SK-N-SH (cell line): ENCODE measurements around the gene KMT2E. TPM values are rescaled to one million over a fixed set of nuclear protein-coding genes. Genes with fewer than 3 reads are reported as not detected.
A peak's percentile ranks its signal among the peaks of the same experiment; 100 is the strongest.

ENCODE experiments used
- CTCF ChIA-PET: fragments of 300-600, 350-600 bp; formaldehyde crosslinking; extraction: SDS; loops from one replicate; lab custom pipeline; 2021; lab: Yijun Ruan, JAX
- POLR2A ChIA-PET: fragments of 350-600 bp; sonication (Branson Sonifier 250); formaldehyde crosslinking; extraction: SDS; loops from one replicate; lab custom pipeline; 2020; ENCODE audit warnings: antibody characterized with exemption, inconsistent platforms; lab: Yijun Ruan, JAX
- DNase-seq: peaks from one replicate; pipeline ENCODE4 v3.0.0; 2012
- H2AFZ ChIP-seq: fragments of 200-600 bp; sonication (generic); 2 replicates; pipeline ENCODE4 v1.8.1; 2016; ENCODE audit warnings: antibody characterized with exemption, mild to moderate bottlenecking, low read depth
- H3F3A ChIP-seq: fragments of 200-600 bp; sonication (generic); replicated peaks from 2 replicates; pipeline ENCODE3; 2016; ENCODE audit warnings: antibody characterized with exemption, mild to moderate bottlenecking; ENCODE audit not compliant: insufficient read depth
- H3K27ac ChIP-seq, 2 experiments: fragments of 200-500 bp in 1 of 2; fragments of 200-600 bp in 1 of 2; sonication (Bioruptor generic) in 1 of 2; sonication (generic), shearing (Covaris generic) in 1 of 2; 2 replicates each; pipeline versions ENCODE4 v1.5.1 to v1.6.1; 2014 to 2016; ENCODE audit warnings: low read depth in 2 of 2, inconsistent platforms in 1 of 2, low read length in 1 of 2, mild to moderate bottlenecking in 1 of 2, mixed read lengths in 1 of 2
- H3K27me3 ChIP-seq: fragments of 200-600 bp; sonication (generic), shearing (Covaris generic); 2 replicates; pipeline ENCODE4 v1.6.1; 2016; ENCODE audit warnings: mixed run types; ENCODE audit not compliant: insufficient read depth
- H3K36me3 ChIP-seq, 2 experiments: fragments of 200-500 bp in 1 of 2; fragments of 200-600 bp in 1 of 2; sonication (Bioruptor generic) in 1 of 2; sonication (generic) in 1 of 2; replicated peaks in 1 of 2; 2 replicates each; pipeline versions ENCODE3 to v1.5.1; 2014 to 2016; ENCODE audit warnings: low read length in 1 of 2, mild to moderate bottlenecking in 1 of 2; ENCODE audit not compliant: insufficient read depth in 2 of 2, control insufficient read depth in 1 of 2
- H3K4me1 ChIP-seq, 2 experiments: fragments of 200-500 bp in 1 of 2; fragments of 200-600 bp in 1 of 2; sonication (Bioruptor generic) in 1 of 2; sonication (generic), shearing (Covaris generic) in 1 of 2; 2 replicates each; pipeline versions ENCODE4 v1.5.1 to v1.6.1; 2014 to 2016; ENCODE audit warnings: low read depth in 1 of 2, low read length in 1 of 2, mixed run types in 1 of 2; ENCODE audit not compliant: insufficient read depth in 2 of 2, control insufficient read depth in 1 of 2
- H3K4me2 ChIP-seq: fragments of 200-600 bp; sonication (generic), shearing (Covaris generic); 2 replicates; pipeline ENCODE4 v1.6.1; 2017; ENCODE audit warnings: mixed run types
- H3K4me3 ChIP-seq, 2 experiments: fragments of 200-500 bp in 1 of 2; fragments of 200-600 bp in 1 of 2; sonication (Bioruptor generic) in 1 of 2; sonication (generic), shearing (Covaris generic) in 1 of 2; 2 replicates each; pipeline versions ENCODE4 v1.5.1 to v1.8.1; 2014 to 2016; ENCODE audit warnings: low read depth in 2 of 2, inconsistent platforms in 1 of 2, low read length in 1 of 2, mild to moderate bottlenecking in 1 of 2, mixed read lengths in 1 of 2, moderate library complexity in 1 of 2
- H3K79me2 ChIP-seq: fragments of 200-600 bp; sonication (generic); 2 replicates; pipeline ENCODE4 v1.8.1; 2017; ENCODE audit warnings: mild to moderate bottlenecking; ENCODE audit not compliant: insufficient read depth
- H3K9ac ChIP-seq: fragments of 200-600 bp; sonication (generic); 2 replicates; pipeline ENCODE4 v1.6.1; 2017; ENCODE audit warnings: mixed run types
- H3K9me2 ChIP-seq: fragments of 200-600 bp; sonication (generic); 2 replicates; pipeline ENCODE4 v1.6.1; 2017; ENCODE audit warnings: mixed run types
- H3K9me3 ChIP-seq: fragments of 200-600 bp; sonication (generic); 2 replicates; pipeline ENCODE4 v1.6.1; 2017; ENCODE audit warnings: mixed run types, mild to moderate bottlenecking, moderate library complexity
- H4K20me1 ChIP-seq: fragments of 200-600 bp; sonication (generic); 2 replicates; pipeline ENCODE4 v1.6.1; 2017; ENCODE audit warnings: mild to moderate bottlenecking, mixed run types; ENCODE audit not compliant: insufficient read depth
- CHD2 ChIP-seq: fragments of 150-350 bp; IDR thresholded peaks from 2 replicates; pipeline ENCODE4 v1.6.1; 2018; ENCODE audit warnings: low read length; ENCODE audit not compliant: partially characterized antibody
- ELF1 ChIP-seq: IDR thresholded peaks from 2 replicates; pipeline ENCODE4 v1.4.0; 2012
- EP300 ChIP-seq, 2 experiments: IDR thresholded peaks; 2 replicates each; pipeline versions ENCODE4 v1.4.0 to v1.6.1; 2012; ENCODE audit warnings: borderline replicate concordance in 1 of 2, low read depth in 1 of 2, low read length in 1 of 2
- EZH2phosphoT487 ChIP-seq: fragments of 200-600 bp; sonication (generic); IDR thresholded peaks from 2 replicates; pipeline ENCODE4 v1.6.1; 2017; ENCODE audit warnings: low read depth, mixed run types, mild to moderate bottlenecking, antibody characterized with exemption, moderate library complexity, borderline replicate concordance
- FOSL2 ChIP-seq: IDR thresholded peaks from 2 replicates; pipeline ENCODE4 v1.4.0; 2012; ENCODE audit warnings: low read depth, mild to moderate bottlenecking, moderate library complexity, borderline replicate concordance
- FOXJ3 ChIP-seq: sonication (generic); formaldehyde crosslinking; IDR thresholded peaks from 2 replicates; pipeline ENCODE4 v1.5.1; 2020; ENCODE audit warnings: mild to moderate bottlenecking, missing genetic modification reagents
- FOXM1 ChIP-seq: IDR thresholded peaks from 2 replicates; pipeline ENCODE4 v1.4.0; 2012; ENCODE audit warnings: low read depth, mild to moderate bottlenecking
- JUND ChIP-seq: IDR thresholded peaks from 2 replicates; pipeline ENCODE4 v1.4.0; 2012
- MEF2A ChIP-seq: IDR thresholded peaks from 2 replicates; pipeline ENCODE4 v1.4.0; 2012; ENCODE audit warnings: low read depth, borderline replicate concordance
- NFIC ChIP-seq: IDR thresholded peaks from 2 replicates; pipeline ENCODE4 v1.4.0; 2012; ENCODE audit warnings: borderline replicate concordance
- NRF1 ChIP-seq: IDR thresholded peaks from 2 replicates; pipeline ENCODE4 v1.6.1; 2012; ENCODE audit warnings: low read depth, mild to moderate bottlenecking, low read length
- PBX3 ChIP-seq: IDR thresholded peaks from 2 replicates; pipeline ENCODE4; 2012
- POLR2AphosphoS5 ChIP-seq: IDR thresholded peaks from 2 replicates; pipeline ENCODE4 v1.6.1; 2012; ENCODE audit warnings: low read depth, low read length
- REST ChIP-seq: IDR thresholded peaks from 2 replicates; pipeline ENCODE4 v1.6.1; 2012; ENCODE audit warnings: mild to moderate bottlenecking, low read depth, low read length, moderate library complexity
- RFX5 ChIP-seq: IDR thresholded peaks from 2 replicates; pipeline ENCODE4 v1.6.1; 2012; ENCODE audit warnings: mild to moderate bottlenecking, improper control_type of control experiment, low read length
- RXRA ChIP-seq: IDR thresholded peaks from 2 replicates; pipeline ENCODE4 v1.4.0; 2012; ENCODE audit warnings: low read depth, mild to moderate bottlenecking, borderline replicate concordance
- SIN3A ChIP-seq: IDR thresholded peaks from 2 replicates; pipeline ENCODE4 v1.6.1; 2012; ENCODE audit warnings: low read depth, mild to moderate bottlenecking, low read length, moderate library complexity, borderline replicate concordance
- TCF12 ChIP-seq: IDR thresholded peaks from 2 replicates; pipeline ENCODE4 v1.4.0; 2012
- TEAD4 ChIP-seq: IDR thresholded peaks from 2 replicates; pipeline ENCODE4 v1.4.0; 2012; ENCODE audit warnings: mild to moderate bottlenecking, borderline replicate concordance; ENCODE audit not compliant: insufficient read depth
- USF2 ChIP-seq: fragments of 150-350 bp; IDR thresholded peaks from 2 replicates; pipeline ENCODE4 v1.6.1; 2017; ENCODE audit warnings: antibody characterized with exemption, low read length, low read depth, borderline replicate concordance
- YY1 ChIP-seq: IDR thresholded peaks from 2 replicates; pipeline ENCODE4 v1.4.0; 2012; ENCODE audit warnings: low read depth, mild to moderate bottlenecking
- WGBS: methylation state at CpG from one replicate; pipeline ENCODE4 v1.1.6; 2017; ENCODE audit warnings: low lambda C conversion rate; 5-methylcytosine and 5-hydroxymethylcytosine counted together
- polyA plus RNA-seq, 3 experiments: library from polyadenylated mRNA; depleted of rRNA; stranded (reverse); fragments of >200 nt; gene quantifications; 2 replicates each; pipeline ENCODE4 v1.2.3, GENCODE V29; 2012
- TF ChIP-seq, protein P1 (sequence below): IDR thresholded peaks from 2 replicates; pipeline ENCODE4 v1.4.0; 2012; ENCODE audit warnings: low read depth, borderline replicate concordance
- TF ChIP-seq, protein P2 (sequence below): IDR thresholded peaks from 2 replicates; pipeline ENCODE4 v1.4.0; 2012; ENCODE audit warnings: low read depth, borderline replicate concordance
- TF ChIP-seq, protein P3 (sequence below): IDR thresholded peaks from 2 replicates; pipeline ENCODE4 v1.4.0; 2012; ENCODE audit warnings: low read depth

KMT2E gene
- polyA plus RNA-seq, 1 of the 3 experiments (the other 2 are of a cell fraction), result 6.4 TPM

GRCh38 chr7:104973909-104974415 is 40.0 kb upstream of the KMT2E start:
- DNase-seq, result no peak
- CTCF ChIA-PET, result interaction anchor here (1.2 to 4.8 kb wide), 3 partner anchors 8 to 49 kb away, joined by 3 to 38 read pairs (median 3); no protein-coding TSS in a partner anchor
- no peaks in the 10 kb centered on the region for H3K9me3 ChIP-seq

More at GRCh38 chr7:104973909-104974415, 40.0 kb upstream of the KMT2E start:
- TF ChIP-seq, protein P1, sequence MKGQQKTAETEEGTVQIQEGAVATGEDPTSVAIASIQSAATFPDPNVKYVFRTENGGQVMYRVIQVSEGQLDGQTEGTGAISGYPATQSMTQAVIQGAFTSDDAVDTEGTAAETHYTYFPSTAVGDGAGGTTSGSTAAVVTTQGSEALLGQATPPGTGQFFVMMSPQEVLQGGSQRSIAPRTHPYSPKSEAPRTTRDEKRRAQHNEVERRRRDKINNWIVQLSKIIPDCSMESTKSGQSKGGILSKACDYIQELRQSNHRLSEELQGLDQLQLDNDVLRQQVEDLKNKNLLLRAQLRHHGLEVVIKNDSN, result peak; percentile 78
- TF ChIP-seq FOXJ3, result no peak
- TF ChIP-seq FOXM1, result peak; percentile 75; the same call in 1 of the 2 replicates
- peak; percentile 50; the same call in 1 of the 2 replicates for TF ChIP-seq REST
- TF ChIP-seq CHD2, result no peak
- peak; percentile 84 for TF ChIP-seq PBX3
- peak; percentile 95 for TF ChIP-seq TEAD4
- TF ChIP-seq, protein P2, sequence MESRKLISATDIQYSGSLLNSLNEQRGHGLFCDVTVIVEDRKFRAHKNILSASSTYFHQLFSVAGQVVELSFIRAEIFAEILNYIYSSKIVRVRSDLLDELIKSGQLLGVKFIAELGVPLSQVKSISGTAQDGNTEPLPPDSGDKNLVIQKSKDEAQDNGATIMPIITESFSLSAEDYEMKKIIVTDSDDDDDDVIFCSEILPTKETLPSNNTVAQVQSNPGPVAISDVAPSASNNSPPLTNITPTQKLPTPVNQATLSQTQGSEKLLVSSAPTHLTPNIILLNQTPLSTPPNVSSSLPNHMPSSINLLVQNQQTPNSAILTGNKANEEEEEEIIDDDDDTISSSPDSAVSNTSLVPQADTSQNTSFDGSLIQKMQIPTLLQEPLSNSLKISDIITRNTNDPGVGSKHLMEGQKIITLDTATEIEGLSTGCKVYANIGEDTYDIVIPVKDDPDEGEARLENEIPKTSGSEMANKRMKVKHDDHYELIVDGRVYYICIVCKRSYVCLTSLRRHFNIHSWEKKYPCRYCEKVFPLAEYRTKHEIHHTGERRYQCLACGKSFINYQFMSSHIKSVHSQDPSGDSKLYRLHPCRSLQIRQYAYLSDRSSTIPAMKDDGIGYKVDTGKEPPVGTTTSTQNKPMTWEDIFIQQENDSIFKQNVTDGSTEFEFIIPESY, result peak; percentile 84; the same call in 1 of the 2 replicates
- TF ChIP-seq EP300 (IDR thresholded peaks at IDR 0.05; ENCODE audit: borderline replicate concordance in 1 of 2, low read depth in 1 of 2, low read length in 1 of 2), result peak; percentile 48 to 97
- TF ChIP-seq NFIC, result peak; percentile 99
- no peak for TF ChIP-seq USF2
- TF ChIP-seq JUND, result peak; percentile 95
- peak; percentile 96 for TF ChIP-seq FOSL2
- 0 out of 2 replicates have a peak, but pooled peaks have one; percentile 25 for TF ChIP-seq YY1
- TF ChIP-seq ELF1, result peak; percentile 62; the same call in 1 of the 2 replicates
- TF ChIP-seq, protein P3, sequence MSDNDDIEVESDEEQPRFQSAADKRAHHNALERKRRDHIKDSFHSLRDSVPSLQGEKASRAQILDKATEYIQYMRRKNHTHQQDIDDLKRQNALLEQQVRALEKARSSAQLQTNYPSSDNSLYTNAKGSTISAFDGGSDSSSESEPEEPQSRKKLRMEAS, result peak; percentile 71
- TF ChIP-seq MEF2A, result peak; percentile 79; the same call in 1 of the 2 replicates
- TF ChIP-seq NRF1, result no peak
- TF ChIP-seq RFX5, result no peak
- TF ChIP-seq TCF12, result peak; percentile 100
- peak; percentile 82; the same call in 1 of the 2 replicates for TF ChIP-seq RXRA
- TF ChIP-seq EZH2phosphoT487, result no peak
- peak; percentile 85; the same call in 1 of the 2 replicates for TF ChIP-seq SIN3A
- TF ChIP-seq POLR2AphosphoS5, result peak; percentile 87
- no peaks in the 10 kb centered on the region for H3K27me3 ChIP-seq
- POLR2A ChIA-PET, result no interaction called here
- peak overlapping the region; percentile 58 to 92; a peak in 3 of 4 replicates for H3K27ac ChIP-seq
- peaks cover 38% of the 10 kb centered on the region for H3F3A ChIP-seq
- H2AFZ ChIP-seq, result no peak overlapping the region
- peaks cover 15 to 50% of the 10 kb centered on the region in 2 experiments for H3K4me1 ChIP-seq
- peaks cover 0 to 3% of the 10 kb centered on the region in 2 experiments for H3K36me3 ChIP-seq
- H3K4me3 ChIP-seq, result 0 out of 4 replicates have a peak overlapping the region, but pooled peaks of 1 of the 2 experiments have one; percentile 3
- H4K20me1 ChIP-seq, result no peaks in the 10 kb centered on the region
- no peaks in the 10 kb centered on the region for H3K79me2 ChIP-seq
- peak overlapping the region; percentile 64 for H3K4me2 ChIP-seq
- peak overlapping the region; percentile 28; the same call in 1 of the 2 replicates for H3K9ac ChIP-seq
- 15% methylated on average over 3 of the region's 3 CpGs for WGBS
- H3K9me2 ChIP-seq, result no peaks in the 10 kb centered on the region
